ENCODE measurements around the gene GTF2E1.

GTF2E1 gene

GRCh38 chr3:120820748-120821147, 78.2 kb downstream of the GTF2E1 start:
- Mint-ChIP-seq H3K4me1 (peaks cover 44% of the 10 kb centered on the region), H3K9me3 (no peaks in the 10 kb centered on the region), H3K36me3 (ENCODE audit: low read depth) (no peaks in the 10 kb centered on the region), H3K4me3 (no peak overlapping the region), H3K27me3 (ENCODE audit: low read depth, poor library complexity) (peaks cover 7% of the 10 kb centered on the region), H3K27ac (no peak overlapping the region)
- DNase-seq: no peak
- no peak for TF ChIP-seq CTCF (IDR thresholded peaks at IDR 0.05)

GRCh38 chr3:120821426-120821825, 78.9 kb downstream of the GTF2E1 start:
- Mint-ChIP-seq H3K27me3 (ENCODE audit: low read depth, poor library complexity) (peaks cover 7% of the 10 kb centered on the region), H3K9me3 (no peaks in the 10 kb centered on the region), H3K27ac (no peak overlapping the region), H3K4me1 (peaks cover 50% of the 10 kb centered on the region), H3K4me3 (no peak overlapping the region), H3K36me3 (ENCODE audit: low read depth) (no peaks in the 10 kb centered on the region)
- TF ChIP-seq CTCF (IDR thresholded peaks at IDR 0.05): no peak
- no peak for DNase-seq

GRCh38 chr3:120823156-120823555, 80.6 kb downstream of the GTF2E1 start:
- Mint-ChIP-seq H3K27me3 (ENCODE audit: low read depth, poor library complexity) (peaks cover 7% of the 10 kb centered on the region), H3K4me3 (no peak overlapping the region), H3K27ac (no peak overlapping the region), H3K9me3 (no peaks in the 10 kb centered on the region), H3K4me1 (peaks cover 51% of the 10 kb centered on the region), H3K36me3 (ENCODE audit: low read depth) (no peaks in the 10 kb centered on the region)
- TF ChIP-seq CTCF (IDR thresholded peaks at IDR 0.05): no peak
- DNase-seq: no peak

- H3K36me3 Mint-ChIP-seq (ENCODE audit: low read depth): no peaks in the 10 kb centered on the region
- no peaks in the 10 kb centered on the region for H3K9me3 Mint-ChIP-seq
- no peak for DNase-seq
- H3K27ac Mint-ChIP-seq: peak overlapping the region; percentile 55
- H3K4me3 Mint-ChIP-seq: no peak overlapping the region
- peaks cover 5% of the 10 kb centered on the region for H3K27me3 Mint-ChIP-seq (ENCODE audit: low read depth, poor library complexity)
- TF ChIP-seq CTCF (IDR thresholded peaks at IDR 0.05): no peak
- peaks cover 46% of the 10 kb centered on the region for H3K4me1 Mint-ChIP-seq
Observed at GRCh38 chr3:120824613-120825012, 82.1 kb downstream of the GTF2E1 start.

GRCh38 chr3:120828796-120829195, 86.3 kb downstream of the GTF2E1 start:
- no peak for TF ChIP-seq CTCF (IDR thresholded peaks at IDR 0.05)
- no peak for DNase-seq
- peaks cover 2% of the 10 kb centered on the region for H3K27me3 Mint-ChIP-seq (ENCODE audit: low read depth, poor library complexity)
- H3K36me3 Mint-ChIP-seq (ENCODE audit: low read depth): no peaks in the 10 kb centered on the region
- no peaks in the 10 kb centered on the region for H3K9me3 Mint-ChIP-seq
- H3K4me3 Mint-ChIP-seq: no peak overlapping the region
- H3K27ac Mint-ChIP-seq: no peak overlapping the region
- peaks cover 56% of the 10 kb centered on the region for H3K4me1 Mint-ChIP-seq

GRCh38 chr3:120831066-120831465, 88.5 kb downstream of the GTF2E1 start:
- H3K27ac Mint-ChIP-seq: no peak overlapping the region
- H3K4me1 Mint-ChIP-seq: peaks cover 40% of the 10 kb centered on the region
- no peak overlapping the region for H3K4me3 Mint-ChIP-seq

More at GRCh38 chr3:120831066-120831465, 88.5 kb downstream of the GTF2E1 start:
- DNase-seq: no peak
- peaks cover 3% of the 10 kb centered on the region for H3K27me3 Mint-ChIP-seq (ENCODE audit: low read depth, poor library complexity)
- H3K36me3 Mint-ChIP-seq (ENCODE audit: low read depth): no peaks in the 10 kb centered on the region
- no peaks in the 10 kb centered on the region for H3K9me3 Mint-ChIP-seq
- no peak for TF ChIP-seq CTCF (IDR thresholded peaks at IDR 0.05)
